ENCODE measurements around the gene PTBP3.
A peak's percentile ranks its signal among the peaks of the same experiment; 100 is the strongest.

The PTBP3 gene

DNA sequence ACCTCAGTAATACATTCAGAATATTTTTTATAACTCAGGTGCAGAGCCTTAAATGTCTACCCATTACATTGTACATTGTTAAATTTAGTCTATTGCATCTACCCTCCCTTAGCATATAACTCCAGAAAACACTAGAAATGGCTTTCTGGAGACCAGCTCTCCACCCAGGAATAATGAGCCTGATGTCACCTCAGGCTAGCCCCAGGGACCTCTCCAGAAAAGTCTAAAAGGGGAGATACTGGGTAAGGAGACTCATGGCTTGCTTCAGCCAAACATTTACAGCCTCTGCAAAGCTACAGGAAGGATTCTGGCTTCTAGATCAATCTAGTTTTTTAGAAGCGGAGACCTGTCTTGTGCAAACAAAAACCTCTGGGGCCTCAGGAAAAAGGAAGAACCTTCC lies 144.5 kb downstream of the PTBP3 start:
- in situ Hi-C loops (cut with HindIII; ENCODE audit: low pct_unique_long_range_greater_than_20kb, low sequenced_read_pairs): no loop called here
- DNase-seq (ENCODE audit: low read depth in 1 of 2, low spot score in 1 of 2): peak in 1 of 2 experiments; percentile 16

DNA sequence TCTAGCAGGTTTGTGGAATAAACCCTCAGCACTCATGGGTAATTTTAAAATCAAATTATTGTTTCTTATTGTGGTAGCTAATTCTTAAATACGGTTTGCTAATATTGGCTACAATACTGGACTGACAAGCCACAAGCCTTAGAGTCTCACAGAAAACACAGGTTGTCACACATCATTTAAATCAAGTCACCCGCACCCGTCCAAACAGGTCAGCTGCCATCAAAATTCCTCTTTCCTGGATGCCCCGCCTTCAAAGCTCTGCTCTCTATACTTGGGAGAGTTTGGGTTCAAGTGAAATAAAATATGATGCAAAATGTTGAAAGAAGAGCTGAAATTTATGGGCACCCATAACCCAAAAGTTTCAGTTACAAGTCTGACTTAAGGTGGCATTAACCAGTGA lies 146.0 kb downstream of the PTBP3 start:
- DNase-seq (ENCODE audit: low read depth in 1 of 2, low spot score in 1 of 2): no peak
- no peak for TF ChIP-seq JUND (IDR thresholded peaks at IDR 0.05; ENCODE audit: low read depth)
- in situ Hi-C loops (cut with HindIII; ENCODE audit: low pct_unique_long_range_greater_than_20kb, low sequenced_read_pairs): no loop called here

More for the DNA sequence above, 144.5 kb downstream of the PTBP3 start:
- no peak for TF ChIP-seq JUND (IDR thresholded peaks at IDR 0.05; ENCODE audit: low read depth)

DNA sequence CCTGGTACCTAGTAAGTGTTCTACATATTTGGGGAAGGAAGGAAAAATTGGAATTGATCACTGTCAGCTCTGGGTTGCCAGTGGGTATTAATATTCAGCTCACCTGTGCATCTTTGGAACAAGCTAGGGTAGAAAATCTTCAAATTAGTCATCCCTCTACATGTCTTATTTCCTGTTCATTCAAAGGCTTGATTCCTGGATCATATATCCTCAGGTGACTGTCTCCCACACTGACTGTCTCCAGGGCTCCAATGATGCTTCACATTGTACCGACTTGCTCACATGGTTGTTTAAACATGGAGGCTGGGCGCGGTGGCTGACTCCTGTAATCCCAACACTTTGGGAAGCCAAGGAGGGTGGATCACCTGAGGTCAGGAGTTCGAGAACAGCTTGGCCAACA lies 146.7 kb downstream of the PTBP3 start:
- no peak for DNase-seq (ENCODE audit: low read depth in 1 of 2, low spot score in 1 of 2)
- TF ChIP-seq JUND (IDR thresholded peaks at IDR 0.05; ENCODE audit: low read depth): no peak
- in situ Hi-C loops (cut with HindIII; ENCODE audit: low pct_unique_long_range_greater_than_20kb, low sequenced_read_pairs): no loop called here

DNA sequence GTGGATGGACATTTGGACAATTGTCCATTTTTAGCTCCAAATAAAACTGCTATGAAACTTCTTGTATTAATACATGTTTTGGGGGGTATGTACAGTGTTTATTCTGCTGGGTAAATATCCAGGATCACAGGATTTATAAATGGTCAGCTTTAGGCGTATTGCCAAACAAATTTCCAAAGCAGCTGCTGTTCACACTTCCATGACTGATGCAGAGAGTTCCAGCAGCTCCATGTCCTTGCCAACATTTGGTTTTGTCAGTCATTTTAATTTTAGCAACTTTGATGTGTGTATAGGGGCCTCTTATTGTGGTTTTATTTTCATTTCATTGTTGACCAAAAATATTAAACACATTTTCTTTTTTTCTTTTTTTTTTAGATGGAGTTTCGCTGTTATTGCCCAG lies 148.5 kb downstream of the PTBP3 start:
- DNase-seq (ENCODE audit: low read depth in 1 of 2, low spot score in 1 of 2): no peak
- in situ Hi-C loops (cut with HindIII; ENCODE audit: low pct_unique_long_range_greater_than_20kb, low sequenced_read_pairs): no loop called here
- TF ChIP-seq JUND (IDR thresholded peaks at IDR 0.05; ENCODE audit: low read depth): no peak

DNA sequence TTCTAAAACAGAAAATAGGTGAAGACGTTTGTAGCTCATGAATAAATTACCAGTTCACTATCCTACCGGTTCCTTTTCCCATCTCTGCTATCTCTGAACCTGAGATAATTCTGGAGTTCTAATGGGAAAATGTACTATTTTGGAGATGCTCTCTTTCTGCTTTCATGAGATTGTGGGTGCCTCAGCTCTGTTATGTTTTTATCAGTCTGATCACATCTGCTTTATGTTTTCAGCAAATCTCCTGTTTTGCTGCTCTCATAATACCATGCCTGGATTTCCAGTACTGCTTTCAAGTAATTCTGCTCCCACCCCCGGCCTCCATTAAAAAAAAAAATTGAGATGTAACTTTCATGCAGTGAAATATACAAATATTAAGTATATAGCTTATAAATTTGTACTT lies 149.2 kb downstream of the PTBP3 start:
- in situ Hi-C loops (cut with HindIII; ENCODE audit: low pct_unique_long_range_greater_than_20kb, low sequenced_read_pairs): no loop called here
- no peak for DNase-seq (ENCODE audit: low read depth in 1 of 2, low spot score in 1 of 2)
- no peak for TF ChIP-seq JUND (IDR thresholded peaks at IDR 0.05; ENCODE audit: low read depth)

DNA sequence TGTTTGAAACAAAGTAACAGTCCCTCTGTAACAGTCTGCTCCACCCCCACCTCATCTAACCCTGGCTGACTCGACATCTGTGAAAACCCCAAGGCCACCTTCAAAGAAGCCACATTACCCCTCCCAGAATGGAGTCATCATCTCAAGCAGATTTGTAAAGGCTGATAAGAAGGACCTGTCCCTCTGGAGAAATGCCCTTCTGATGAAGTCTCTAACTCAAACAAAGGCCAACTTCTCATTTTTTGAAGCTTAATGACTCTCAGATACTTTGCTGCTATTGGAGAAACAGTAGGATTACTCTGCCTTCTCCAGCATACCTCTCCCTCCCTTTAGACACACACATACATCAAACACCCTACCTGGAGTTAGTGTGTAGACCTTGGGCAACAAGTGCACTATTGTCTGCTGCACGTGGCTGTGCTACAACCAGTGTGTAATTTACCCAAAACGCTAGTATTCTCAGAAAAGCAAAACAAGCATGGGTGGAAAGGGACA lies 153.0 kb downstream of the PTBP3 start:
- no peak for DNase-seq (ENCODE audit: low read depth in 1 of 2, low spot score in 1 of 2)
- TF ChIP-seq JUND (IDR thresholded peaks at IDR 0.05; ENCODE audit: low read depth): no peak
- in situ Hi-C loops (cut with HindIII; ENCODE audit: low pct_unique_long_range_greater_than_20kb, low sequenced_read_pairs): no loop called here

DNA sequence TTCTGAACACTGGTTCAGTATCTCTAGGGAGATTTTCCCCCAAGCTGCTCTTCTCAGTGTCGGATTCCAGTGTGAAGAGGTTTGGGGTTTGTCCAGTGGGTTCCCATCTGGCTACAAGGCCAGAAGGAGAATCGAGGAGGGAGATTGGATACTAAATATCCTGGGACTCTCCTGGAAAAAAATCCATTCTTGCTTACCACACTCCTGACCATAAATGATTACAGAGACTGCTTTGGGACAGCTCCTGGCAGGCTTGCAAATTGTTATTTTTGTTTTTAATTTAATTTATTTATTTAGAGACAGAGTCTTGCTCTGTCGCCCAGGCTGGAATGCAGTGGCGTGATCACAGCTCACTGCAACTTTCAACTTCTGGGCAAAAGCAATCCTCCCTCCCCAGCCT lies 153.6 kb downstream of the PTBP3 start:
- in situ Hi-C loops (cut with HindIII; ENCODE audit: low pct_unique_long_range_greater_than_20kb, low sequenced_read_pairs): no loop called here
- TF ChIP-seq JUND (IDR thresholded peaks at IDR 0.05; ENCODE audit: low read depth): no peak
- no peak for DNase-seq (ENCODE audit: low read depth in 1 of 2, low spot score in 1 of 2)

DNA sequence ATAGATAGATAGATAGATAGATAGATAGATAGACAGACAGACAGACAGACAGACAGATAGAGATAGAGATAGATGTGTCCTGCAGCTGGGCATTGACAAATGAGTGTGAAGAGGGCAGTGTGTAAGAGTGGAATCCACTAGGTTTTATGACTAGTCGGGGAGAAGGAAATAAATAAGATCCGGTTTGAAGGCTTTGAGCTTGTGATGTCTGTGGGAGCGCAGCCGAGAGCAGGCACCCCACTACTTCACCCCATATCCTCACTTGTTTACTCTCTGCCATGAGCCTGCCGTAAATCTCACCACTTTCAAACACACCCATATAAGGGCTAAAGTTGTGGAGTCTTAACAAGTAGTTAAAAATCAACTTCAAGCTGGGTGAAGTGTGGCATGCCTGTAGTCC lies 156.9 kb downstream of the PTBP3 start:
- DNase-seq (ENCODE audit: low read depth in 1 of 2, low spot score in 1 of 2): peak in 1 of 2 experiments; percentile 31
- in situ Hi-C loops (cut with HindIII; ENCODE audit: low pct_unique_long_range_greater_than_20kb, low sequenced_read_pairs): no loop called here
- no peak for TF ChIP-seq JUND (IDR thresholded peaks at IDR 0.05; ENCODE audit: low read depth)

DNA sequence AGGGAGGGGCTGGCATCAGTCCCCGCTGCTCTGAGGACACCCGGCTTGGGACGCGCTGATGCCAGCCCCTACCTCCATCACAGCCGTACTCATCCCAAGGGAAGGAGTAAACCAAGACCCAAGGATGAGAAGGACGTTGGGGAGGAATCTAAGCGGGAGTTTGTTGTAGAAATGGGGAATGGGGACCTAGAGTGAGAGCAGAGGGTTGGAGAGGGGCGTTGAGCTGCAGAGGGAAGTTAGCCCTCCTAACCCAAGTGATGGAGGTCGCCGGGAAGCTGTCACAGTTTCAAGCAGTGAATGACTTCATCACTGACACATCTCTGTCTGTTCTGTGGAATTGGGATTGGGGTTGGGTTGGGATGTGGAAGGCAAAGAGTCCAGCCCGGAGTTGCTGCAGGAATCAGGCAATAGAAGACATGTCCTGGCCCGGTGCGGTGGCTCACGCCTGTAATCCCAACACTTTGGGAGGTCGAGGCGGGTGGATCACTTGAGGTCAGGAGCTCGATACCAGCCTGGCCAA lies 157.6 kb downstream of the PTBP3 start:
- no peak for DNase-seq (ENCODE audit: low read depth in 1 of 2, low spot score in 1 of 2)
- in situ Hi-C loops (cut with HindIII; ENCODE audit: low pct_unique_long_range_greater_than_20kb, low sequenced_read_pairs): no loop called here
- TF ChIP-seq JUND (IDR thresholded peaks at IDR 0.05; ENCODE audit: low read depth): no peak

DNA sequence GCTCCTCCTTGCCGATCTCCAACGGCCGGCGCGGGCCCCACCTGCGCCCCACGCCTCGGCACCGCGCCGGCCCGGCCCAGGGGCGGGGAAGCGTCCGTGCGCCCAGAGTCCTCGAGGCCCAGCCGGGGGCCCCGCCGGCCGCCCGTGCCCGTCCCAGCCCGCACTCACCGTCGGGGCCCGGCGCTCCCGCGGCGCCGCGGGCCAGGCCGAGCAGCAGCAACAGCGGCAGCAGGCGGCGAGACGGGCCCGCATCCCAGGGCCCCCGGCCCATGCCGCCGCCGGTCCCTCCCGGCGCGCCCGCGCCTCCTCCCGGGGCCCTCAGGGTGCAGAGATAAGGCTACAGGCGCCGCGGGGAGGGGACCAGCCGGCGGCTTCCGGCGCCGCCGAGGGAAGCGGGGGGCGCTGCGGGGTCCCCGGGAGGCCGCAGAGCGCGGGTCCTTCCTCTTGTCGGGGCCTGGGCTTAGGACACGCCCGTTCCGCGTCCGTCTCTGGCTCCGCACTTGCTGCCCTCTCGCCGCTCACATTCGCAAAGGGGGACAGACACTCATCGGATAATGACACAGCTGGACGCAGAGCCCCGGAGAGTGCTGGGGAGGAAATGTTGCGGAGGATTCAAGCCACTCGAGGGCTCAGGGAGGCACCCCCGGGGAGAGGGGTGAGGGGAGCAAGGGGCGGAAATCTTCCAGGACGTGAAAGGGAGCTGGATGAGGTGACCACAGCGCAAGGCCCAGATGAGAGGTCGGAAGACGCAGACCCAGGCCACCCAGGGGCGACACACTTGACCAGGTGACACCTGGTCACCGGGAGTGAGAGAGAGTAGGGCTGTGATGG lies 158.2 kb downstream of the PTBP3 start, which contains the start of gene SUSD1:
Gene SUSD1, minus strand, starts transcription at position 333 of the 831 bp plus-strand sequence. Its CDS starts 62 bp downstream, at position 271.
- in situ Hi-C loops (cut with HindIII; ENCODE audit: low pct_unique_long_range_greater_than_20kb, low sequenced_read_pairs): no loop called here
- peak; percentile 32 to 70 for DNase-seq (ENCODE audit: low read depth in 1 of 2, low spot score in 1 of 2)
- TF ChIP-seq JUND (IDR thresholded peaks at IDR 0.05; ENCODE audit: low read depth): no peak

DNA sequence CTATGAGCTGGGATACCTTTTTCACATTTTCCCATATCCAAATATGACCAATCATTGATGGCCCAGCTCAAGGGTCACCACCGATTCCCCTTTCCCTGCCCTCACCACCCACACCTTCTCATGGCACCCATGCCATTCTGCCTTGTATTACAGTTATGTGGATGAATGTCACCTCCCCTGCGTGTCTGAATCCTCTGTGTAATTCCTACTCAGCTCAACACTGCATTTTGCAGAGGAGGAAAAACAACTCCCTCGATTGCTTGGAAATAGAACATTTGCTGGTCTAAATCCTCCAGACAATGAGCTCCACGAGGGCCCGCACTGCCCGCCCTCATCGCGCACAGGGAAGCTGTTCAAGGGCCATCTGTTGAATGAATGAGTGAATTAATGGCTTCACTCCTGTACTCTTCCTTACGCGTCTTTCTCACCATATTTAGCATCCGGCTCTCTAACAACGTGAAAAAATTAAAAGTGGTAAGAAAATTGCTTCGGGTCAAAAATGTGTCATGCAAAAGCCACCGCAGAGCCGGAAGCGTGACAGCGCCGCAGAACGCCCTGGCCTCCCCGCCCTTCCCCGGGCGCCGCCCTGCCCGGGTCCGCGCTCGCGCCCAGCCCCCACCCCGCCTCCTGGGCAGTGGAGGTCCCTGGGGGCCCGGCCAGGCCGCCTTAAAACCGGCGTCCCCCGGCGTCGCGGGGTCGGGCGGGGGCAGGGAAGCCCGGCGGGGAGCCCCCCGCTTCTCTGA lies 159.0 kb downstream of the PTBP3 start:
- in situ Hi-C loops (cut with HindIII; ENCODE audit: low pct_unique_long_range_greater_than_20kb, low sequenced_read_pairs): no loop called here
- TF ChIP-seq JUND (IDR thresholded peaks at IDR 0.05; ENCODE audit: low read depth): no peak
- peak; percentile 54 to 80 for DNase-seq (ENCODE audit: low read depth in 1 of 2, low spot score in 1 of 2)

DNA sequence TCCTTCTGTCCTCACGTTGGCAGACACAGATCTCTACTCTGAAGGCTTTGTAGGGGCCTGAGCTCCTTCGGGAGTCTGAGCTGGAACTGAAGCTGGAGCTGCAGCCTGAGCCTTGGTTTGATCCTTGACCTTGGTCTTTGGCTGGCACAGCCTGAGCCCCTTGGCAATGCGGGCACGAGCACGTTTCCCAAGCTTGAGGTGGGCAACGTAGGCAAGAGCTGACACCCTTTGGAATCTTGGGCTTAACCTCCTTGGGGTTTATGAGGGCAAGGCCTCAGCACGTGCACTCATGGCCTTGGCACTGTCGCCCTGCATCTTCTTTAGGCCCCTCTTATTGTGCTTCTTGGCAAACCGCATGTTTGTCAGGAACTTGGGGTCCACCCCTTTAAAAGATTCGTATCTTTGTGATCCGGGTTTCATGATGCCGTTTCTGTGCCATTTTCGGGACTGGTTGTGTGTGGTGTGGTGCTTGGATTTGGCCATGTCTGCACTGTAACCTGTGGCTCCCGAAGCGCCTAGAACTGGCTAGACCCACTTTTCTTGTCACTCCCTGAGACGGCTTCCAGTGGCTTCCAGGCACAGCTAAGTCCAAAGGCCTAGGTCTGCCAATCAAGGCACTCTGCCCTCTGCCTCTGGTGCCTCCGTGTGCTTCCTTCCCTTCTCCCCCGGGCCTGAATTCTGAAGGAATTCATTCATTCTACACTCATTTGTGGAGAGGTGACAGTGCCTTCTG lies 159.8 kb downstream of the PTBP3 start:
- no peak for DNase-seq (ENCODE audit: low read depth in 1 of 2, low spot score in 1 of 2)
- TF ChIP-seq JUND (IDR thresholded peaks at IDR 0.05; ENCODE audit: low read depth): no peak
- in situ Hi-C loops (cut with HindIII; ENCODE audit: low pct_unique_long_range_greater_than_20kb, low sequenced_read_pairs): no loop called here
